HUES6 (cell line): Measurements from ENCODE around the gene RBM44.
"Not testable (repeated sequence)": the region's sequence is repeated elsewhere in the genome, so short reads cannot be mapped to it uniquely, and the experiment has no call there.

Experiments
- H3K27ac ChIP-seq: 2 replicates; pipeline ENCODE4 v1.7.0; 2013; ENCODE audit warnings: low read depth, mild to moderate bottlenecking, low read length, inconsistent platforms
- H3K27me3 ChIP-seq: 2 replicates; pipeline ENCODE4 v1.6.1; 2013; ENCODE audit warnings: low read length; ENCODE audit not compliant: control insufficient read depth, insufficient read depth
- H3K36me3 ChIP-seq: 2 replicates; pipeline ENCODE4 v1.6.1; 2013; ENCODE audit warnings: low read length; ENCODE audit not compliant: control insufficient read depth, insufficient read depth
- H3K4me1 ChIP-seq: 2 replicates; pipeline ENCODE4 v1.6.1; 2013; ENCODE audit warnings: low read length; ENCODE audit not compliant: control insufficient read depth, insufficient read depth
- H3K4me3 ChIP-seq: 2 replicates; pipeline ENCODE4 v1.5.1; 2013; ENCODE audit warnings: low read depth, low read length
- H3K9ac ChIP-seq: one replicate; pipeline ENCODE4 v1.6.1; 2013; ENCODE audit warnings: mild to moderate bottlenecking, low read length
- H3K9me3 ChIP-seq: 2 replicates; pipeline ENCODE4 v1.6.1; 2013; ENCODE audit warnings: low read depth, low read length; ENCODE audit not compliant: control insufficient read depth, insufficient read depth

The RBM44 gene

GRCh38 chr2:237818066-237818473, 19.5 kb downstream of the RBM44 start:
- Histone ChIP-seq H3K4me1 (no peaks in the 10 kb centered on the region), H3K36me3 (no peaks in the 10 kb centered on the region), H3K27ac (no peak overlapping the region), H3K27me3 (no peaks in the 10 kb centered on the region), H3K9ac (no peak overlapping the region), H3K9me3 (no peaks in the 10 kb centered on the region), H3K4me3 (no peak overlapping the region)

DNA sequence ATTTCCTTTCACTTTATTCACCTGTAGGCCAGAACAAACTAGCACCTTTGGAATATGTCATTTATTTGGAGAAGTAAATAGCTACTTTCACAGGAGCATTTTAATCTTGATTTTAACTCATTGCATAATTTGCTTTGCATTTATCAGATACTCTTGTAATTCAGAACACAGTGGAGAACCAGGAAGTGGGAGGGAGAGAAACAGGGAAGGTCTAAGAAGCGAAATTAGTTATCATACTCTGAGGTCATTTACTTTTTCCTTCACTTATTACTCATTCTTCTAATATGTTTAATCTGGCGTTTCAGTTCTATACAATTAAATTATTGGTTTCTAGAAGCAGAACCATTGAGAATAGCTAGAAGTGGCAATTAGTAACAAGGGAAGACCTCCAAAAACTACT, 20.7 kb downstream of the RBM44 start:
- Histone ChIP-seq H3K36me3 (no peaks in the 10 kb centered on the region), H3K4me1 (no peaks in the 10 kb centered on the region), H3K27me3 (no peaks in the 10 kb centered on the region), H3K4me3 (no peak overlapping the region), H3K9me3 (no peaks in the 10 kb centered on the region), H3K9ac (no peak overlapping the region), H3K27ac (no peak overlapping the region)

DNA sequence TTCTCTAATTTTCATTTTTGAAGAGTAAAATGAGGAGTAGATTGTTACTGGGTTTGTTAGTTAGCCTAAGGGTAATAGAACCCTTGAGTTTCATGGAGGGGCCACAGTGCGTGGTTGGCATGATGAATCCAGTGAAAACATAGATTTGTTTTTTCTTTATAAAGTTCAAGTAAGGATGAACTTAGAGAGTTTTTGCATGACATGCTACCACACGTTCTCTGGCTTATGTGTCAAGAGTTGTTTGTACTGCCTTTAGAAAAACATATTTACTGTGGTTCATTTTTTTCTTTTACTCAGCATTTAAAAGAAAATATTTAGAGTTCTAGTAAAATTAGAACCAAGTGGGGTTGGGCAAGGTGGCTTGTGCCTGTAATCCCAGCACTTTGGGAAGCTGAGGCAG, 21.8 kb downstream of the RBM44 start:
- H3K9me3 ChIP-seq, result no peaks in the 10 kb centered on the region

DNA sequence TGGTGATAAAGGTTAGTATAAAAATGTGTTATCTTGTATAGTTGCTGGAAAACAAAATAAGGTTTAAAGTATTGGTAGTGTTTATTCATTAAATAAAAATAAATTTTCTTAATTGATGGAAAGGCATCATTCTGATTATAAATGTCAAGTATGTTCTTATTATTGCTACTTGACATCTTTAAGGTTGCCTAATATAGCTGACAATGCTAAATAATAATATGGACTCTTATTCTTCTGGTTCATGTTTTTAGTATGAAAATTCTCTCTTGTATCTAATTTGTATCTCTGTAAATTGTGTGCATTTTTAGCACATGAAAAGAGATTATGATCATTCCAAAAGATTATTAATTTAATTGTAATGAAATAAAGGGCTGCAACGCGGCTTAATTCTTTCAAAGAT, 25.0 kb downstream of the RBM44 start:
- H3K9ac ChIP-seq, result no peak overlapping the region
- H3K27me3 ChIP-seq, result no peaks in the 10 kb centered on the region
- no peaks in the 10 kb centered on the region for H3K36me3 ChIP-seq
- no peak overlapping the region for H3K4me3 ChIP-seq
- H3K27ac ChIP-seq, result no peak overlapping the region
- H3K9me3 ChIP-seq, result no peaks in the 10 kb centered on the region
- no peaks in the 10 kb centered on the region for H3K4me1 ChIP-seq

More for the DNA sequence above, 21.8 kb downstream of the RBM44 start:
- Histone ChIP-seq H3K4me1 (no peaks in the 10 kb centered on the region), H3K9ac (no peak overlapping the region), H3K27me3 (no peaks in the 10 kb centered on the region), H3K27ac (no peak overlapping the region), H3K4me3 (no peak overlapping the region), H3K36me3 (no peaks in the 10 kb centered on the region)

DNA sequence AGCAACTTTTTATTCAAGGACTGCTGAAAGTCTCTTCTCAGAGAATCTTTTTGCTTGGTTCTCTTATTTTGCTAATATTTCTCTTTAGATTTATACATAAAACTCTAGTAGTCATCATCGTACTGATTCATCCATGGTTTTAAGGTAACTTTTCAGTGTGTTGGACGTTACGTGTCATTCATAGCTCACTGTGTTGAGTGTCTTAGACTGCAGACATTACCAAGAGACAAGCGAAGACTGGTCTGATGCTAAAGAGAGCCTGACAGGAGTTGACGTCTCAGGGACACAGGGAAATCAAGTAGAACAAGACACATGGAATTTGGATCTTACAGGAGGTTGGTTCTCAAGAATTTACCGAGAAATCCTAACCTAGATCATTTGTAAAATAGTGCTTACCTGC, 25.5 kb downstream of the RBM44 start:
- Histone ChIP-seq H3K4me3 (no peak overlapping the region), H3K36me3 (no peaks in the 10 kb centered on the region), H3K9me3 (no peaks in the 10 kb centered on the region), H3K9ac (no peak overlapping the region), H3K4me1 (no peaks in the 10 kb centered on the region), H3K27ac (no peak overlapping the region), H3K27me3 (no peaks in the 10 kb centered on the region)

DNA sequence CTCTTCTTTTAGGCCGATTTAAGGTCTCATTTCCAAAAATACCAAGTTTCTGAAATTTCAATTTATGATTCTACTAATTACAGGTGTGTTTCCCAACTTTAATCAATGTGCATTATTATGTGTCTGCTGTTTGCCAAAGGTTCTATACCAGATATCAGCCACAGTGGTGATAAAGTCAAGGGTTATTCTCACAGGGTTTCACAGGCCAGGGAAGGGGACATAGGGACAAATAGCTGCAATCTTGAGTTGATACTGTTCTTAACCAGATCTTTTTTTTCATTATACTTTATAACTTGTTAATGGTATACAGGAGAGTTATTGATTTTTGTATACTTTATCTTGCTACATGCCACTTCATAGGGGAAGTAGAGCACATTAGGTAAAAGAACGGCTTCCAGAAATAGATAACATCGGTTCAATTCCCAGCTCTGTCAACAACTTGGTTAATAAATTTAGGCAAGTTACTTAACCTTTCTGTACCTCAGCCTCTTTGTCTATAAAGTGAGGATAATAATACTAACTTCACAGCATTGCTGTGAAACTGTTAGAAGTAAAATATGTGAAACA, 28.9 kb downstream of the RBM44 start:
- no peak overlapping the region for H3K27ac ChIP-seq
- H3K9me3 ChIP-seq, result no peaks in the 10 kb centered on the region
- no peaks in the 10 kb centered on the region for H3K36me3 ChIP-seq
- H3K9ac ChIP-seq, result no peak overlapping the region
- H3K4me1 ChIP-seq, result no peaks in the 10 kb centered on the region
- no peak overlapping the region for H3K4me3 ChIP-seq
- no peaks in the 10 kb centered on the region for H3K27me3 ChIP-seq

DNA sequence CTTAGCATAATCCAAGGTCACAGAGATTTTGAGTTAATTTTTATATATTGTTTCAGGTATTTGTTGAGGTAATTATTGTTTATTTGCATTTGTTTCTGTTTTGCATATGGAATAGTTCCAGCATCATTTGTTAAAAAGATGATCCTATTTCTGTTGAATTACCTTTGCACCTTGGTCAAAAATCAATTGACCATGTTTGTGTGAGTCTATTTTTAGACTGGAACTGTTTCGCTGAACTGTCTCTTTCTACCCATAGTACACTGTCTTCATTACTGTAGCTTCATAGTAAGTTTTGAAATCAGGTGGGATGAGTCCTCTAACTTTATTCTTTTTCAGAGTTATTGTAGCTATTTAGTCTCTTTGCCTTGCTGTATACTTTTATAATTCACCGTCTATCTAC, 31.9 kb downstream of the RBM44 start:
- no peaks in the 10 kb centered on the region for H3K9me3 ChIP-seq
- no peak overlapping the region for H3K27ac ChIP-seq
- H3K4me1 ChIP-seq, result no peaks in the 10 kb centered on the region
- H3K9ac ChIP-seq, result no peak overlapping the region
- no peaks in the 10 kb centered on the region for H3K27me3 ChIP-seq
- no peak overlapping the region for H3K4me3 ChIP-seq
- H3K36me3 ChIP-seq, result no peaks in the 10 kb centered on the region

DNA sequence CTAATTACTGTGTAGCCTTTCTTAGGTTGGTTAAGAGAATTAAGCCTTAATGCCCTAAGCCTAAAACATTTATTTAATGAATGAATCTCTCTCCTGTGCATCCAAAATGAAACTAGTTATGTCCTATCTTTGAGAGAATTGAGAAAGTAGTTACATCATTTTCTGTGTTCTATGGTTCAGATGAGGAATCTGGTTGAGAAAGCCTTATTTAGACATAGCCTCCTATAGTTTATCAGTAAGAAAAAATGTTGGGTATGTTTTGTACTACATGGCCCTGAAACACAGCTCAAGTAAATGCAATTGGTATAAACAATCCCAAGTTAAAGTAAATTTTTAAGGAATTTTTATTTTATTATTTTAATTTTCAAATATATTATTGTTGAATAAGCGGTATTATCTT, 35.0 kb downstream of the RBM44 start:
- Histone ChIP-seq H3K4me3 (no peak overlapping the region), H3K4me1 (no peaks in the 10 kb centered on the region), H3K27ac (no peak overlapping the region), H3K9me3 (no peaks in the 10 kb centered on the region), H3K36me3 (no peaks in the 10 kb centered on the region), H3K9ac (no peak overlapping the region), H3K27me3 (no peaks in the 10 kb centered on the region)

GRCh38 chr2:237835372-237835771, 36.8 kb downstream of the RBM44 start:
- Histone ChIP-seq H3K4me3 (no peak overlapping the region), H3K9me3 (no peaks in the 10 kb centered on the region), H3K27me3 (no peaks in the 10 kb centered on the region), H3K9ac (no peak overlapping the region), H3K27ac (no peak overlapping the region), H3K36me3 (no peaks in the 10 kb centered on the region), H3K4me1 (no peaks in the 10 kb centered on the region)

DNA sequence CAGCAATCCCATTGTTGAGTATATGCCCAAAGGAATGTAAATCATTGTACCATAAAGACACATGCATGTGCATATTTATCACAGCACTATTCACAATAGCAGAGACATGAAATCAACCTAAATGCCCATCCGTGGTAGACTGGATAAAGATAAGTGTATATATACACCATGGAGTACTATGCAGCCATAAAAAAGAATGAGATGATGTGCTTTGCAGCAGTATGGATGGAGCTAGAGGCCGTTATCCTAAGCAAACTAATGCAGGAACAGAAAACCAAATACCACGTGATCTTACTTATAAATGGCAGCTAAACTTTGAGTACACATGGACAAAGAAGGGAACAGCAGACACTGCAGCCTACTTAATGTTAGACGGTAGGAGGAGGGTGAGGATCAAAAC, 42.5 kb downstream of the RBM44 start:
- H3K9me3 ChIP-seq, result peaks cover 3% of the 10 kb centered on the region; the same call in 1 of the 2 replicates
- no peaks in the 10 kb centered on the region for H3K36me3 ChIP-seq
- no peaks in the 10 kb centered on the region for H3K4me1 ChIP-seq
- no peak overlapping the region for H3K4me3 ChIP-seq
- no peak overlapping the region for H3K27ac ChIP-seq
- no peak overlapping the region for H3K9ac ChIP-seq
- H3K27me3 ChIP-seq, result no peaks in the 10 kb centered on the region

GRCh38 chr2:237848940-237849339, 50.4 kb downstream of the RBM44 start:
- H3K27ac ChIP-seq, H3K4me3 ChIP-seq, H3K4me1 ChIP-seq, H3K9ac ChIP-seq, H3K27me3 ChIP-seq, H3K36me3 ChIP-seq: not testable (repeated sequence)
- H3K9me3 ChIP-seq, result peaks cover 12% of the 10 kb centered on the region

- Histone ChIP-seq H3K4me3 (no peak overlapping the region), H3K27ac (no peak overlapping the region), H3K9ac (no peak overlapping the region), H3K36me3 (no peaks in the 10 kb centered on the region), H3K4me1 (peaks cover 8% of the 10 kb centered on the region), H3K9me3 (peaks cover 2% of the 10 kb centered on the region), H3K27me3 (peaks cover 9% of the 10 kb centered on the region)
These were observed 55.7 kb downstream of the RBM44 start for GRCh38 chr2:237854295-237854694.
